HS-27A (cell line): ENCODE data around the gene NOX5.
"Not testable (repeated sequence)": the region's sequence is repeated elsewhere in the genome, so short reads cannot be mapped to it uniquely, and the experiment has no call there.

Experiments
- DNase-seq: peaks from one replicate; pipeline ENCODE4 v3.0.0-alpha.2; 2012; ENCODE audit warnings: low read depth, missing footprints

NOX5 gene, protein sequence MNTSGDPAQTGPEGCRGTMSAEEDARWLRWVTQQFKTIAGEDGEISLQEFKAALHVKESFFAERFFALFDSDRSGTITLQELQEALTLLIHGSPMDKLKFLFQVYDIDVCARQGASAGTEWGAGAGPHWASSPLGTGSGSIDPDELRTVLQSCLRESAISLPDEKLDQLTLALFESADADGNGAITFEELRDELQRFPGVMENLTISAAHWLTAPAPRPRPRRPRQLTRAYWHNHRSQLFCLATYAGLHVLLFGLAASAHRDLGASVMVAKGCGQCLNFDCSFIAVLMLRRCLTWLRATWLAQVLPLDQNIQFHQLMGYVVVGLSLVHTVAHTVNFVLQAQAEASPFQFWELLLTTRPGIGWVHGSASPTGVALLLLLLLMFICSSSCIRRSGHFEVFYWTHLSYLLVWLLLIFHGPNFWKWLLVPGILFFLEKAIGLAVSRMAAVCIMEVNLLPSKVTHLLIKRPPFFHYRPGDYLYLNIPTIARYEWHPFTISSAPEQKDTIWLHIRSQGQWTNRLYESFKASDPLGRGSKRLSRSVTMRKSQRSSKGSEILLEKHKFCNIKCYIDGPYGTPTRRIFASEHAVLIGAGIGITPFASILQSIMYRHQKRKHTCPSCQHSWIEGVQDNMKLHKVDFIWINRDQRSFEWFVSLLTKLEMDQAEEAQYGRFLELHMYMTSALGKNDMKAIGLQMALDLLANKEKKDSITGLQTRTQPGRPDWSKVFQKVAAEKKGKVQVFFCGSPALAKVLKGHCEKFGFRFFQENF

GRCh38 chr15:69014454-69014853, at the start of gene NOX5:
Gene NOX5, plus strand, starts transcription at chr15:69014695. Its CDS starts 41 bp downstream, at chr15:69014736.
- DNase-seq, result no peak

GRCh38 chr15:68966996-68967395, 47.5 kb upstream of the NOX5 start:
- no peak for DNase-seq

GRCh38 chr15:68967948-68968347, 46.5 kb upstream of the NOX5 start:
- no peak for DNase-seq

DNA sequence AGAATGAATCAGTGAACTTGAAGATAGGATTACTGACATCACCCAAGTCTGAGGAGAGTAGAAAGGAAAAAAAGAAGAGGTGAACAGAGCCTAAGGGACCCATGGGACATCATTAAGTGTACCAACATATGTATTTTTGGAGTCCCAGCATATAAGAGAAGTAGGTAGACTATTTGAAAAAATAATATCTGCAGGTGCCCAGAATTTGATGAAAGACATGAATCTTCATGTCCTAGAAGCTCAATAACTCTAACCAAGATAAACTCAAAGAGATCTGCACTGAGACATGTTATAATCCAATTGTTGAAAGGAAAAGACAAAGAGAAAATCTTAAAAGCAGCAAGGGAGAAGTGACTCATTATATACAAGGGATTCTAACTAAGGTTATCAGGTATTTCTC, 45.2 kb upstream of the NOX5 start:
- DNase-seq, result no peak

GRCh38 chr15:68972201-68973065, 42.1 kb upstream of the NOX5 start:
- no peak for DNase-seq

- not testable (repeated sequence) for DNase-seq
Measured at GRCh38 chr15:68975651-68976160, 38.8 kb upstream of the NOX5 start.

DNA sequence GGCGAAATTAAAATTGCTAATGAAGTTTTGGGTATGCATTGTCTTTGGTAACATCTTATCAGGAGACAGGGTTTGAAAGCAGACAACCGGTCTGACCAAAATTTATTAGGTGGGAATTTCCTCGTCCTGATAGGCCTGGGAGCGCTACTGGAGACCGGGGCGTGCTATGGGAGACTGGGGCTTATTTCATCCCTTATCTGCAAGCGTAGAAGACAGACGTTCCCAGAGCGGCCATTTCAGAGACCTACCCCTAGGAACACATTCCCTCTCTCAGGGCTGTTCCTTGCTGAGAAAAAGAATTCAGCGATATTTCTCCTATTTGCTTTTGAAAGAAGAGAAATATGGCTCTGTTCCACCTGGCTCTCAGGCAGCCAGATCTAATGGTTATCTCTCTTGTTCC, 37.1 kb upstream of the NOX5 start:
- not testable (repeated sequence) for DNase-seq

GRCh38 chr15:68979006-68979405, 35.5 kb upstream of the NOX5 start:
- no peak for DNase-seq

DNA sequence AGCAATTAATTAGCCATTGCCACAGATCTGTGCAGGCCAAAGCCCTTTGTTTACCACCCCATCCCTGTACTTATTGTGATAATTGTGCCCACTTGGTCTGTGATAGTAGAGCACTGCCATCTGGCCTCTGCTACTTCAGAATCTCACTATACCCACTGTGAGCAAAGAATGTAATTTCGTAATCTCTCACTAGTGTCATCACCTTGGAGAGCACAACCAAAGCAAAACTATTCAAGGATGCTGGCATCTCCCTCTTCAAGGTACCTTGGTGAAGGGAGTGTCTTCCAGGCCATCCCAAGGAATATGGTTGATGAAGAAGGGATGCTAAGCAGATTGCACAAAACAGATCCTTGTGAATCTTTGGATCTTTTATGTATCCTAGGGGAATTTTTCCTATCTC, 34.7 kb upstream of the NOX5 start:
- DNase-seq, result no peak

DNA sequence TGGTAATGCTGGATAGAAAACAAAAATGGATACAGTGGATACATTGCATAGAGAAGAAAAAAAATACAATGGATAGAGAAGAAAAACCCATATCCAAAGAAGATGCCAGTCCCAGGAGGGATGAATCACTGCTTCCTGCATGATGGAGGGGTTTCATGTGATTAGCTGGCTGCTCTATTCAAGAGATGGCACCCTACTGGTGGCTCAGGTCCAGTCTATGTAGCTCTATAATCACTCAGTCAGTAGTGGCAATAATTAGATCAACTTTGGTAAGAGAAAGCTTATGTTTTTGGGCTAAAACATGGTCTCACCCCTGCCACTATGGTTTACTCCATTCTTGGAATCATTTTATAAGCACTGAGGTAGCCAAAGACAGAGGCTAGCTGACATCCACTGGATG, 33.7 kb upstream of the NOX5 start:
- DNase-seq, result no peak

DNA sequence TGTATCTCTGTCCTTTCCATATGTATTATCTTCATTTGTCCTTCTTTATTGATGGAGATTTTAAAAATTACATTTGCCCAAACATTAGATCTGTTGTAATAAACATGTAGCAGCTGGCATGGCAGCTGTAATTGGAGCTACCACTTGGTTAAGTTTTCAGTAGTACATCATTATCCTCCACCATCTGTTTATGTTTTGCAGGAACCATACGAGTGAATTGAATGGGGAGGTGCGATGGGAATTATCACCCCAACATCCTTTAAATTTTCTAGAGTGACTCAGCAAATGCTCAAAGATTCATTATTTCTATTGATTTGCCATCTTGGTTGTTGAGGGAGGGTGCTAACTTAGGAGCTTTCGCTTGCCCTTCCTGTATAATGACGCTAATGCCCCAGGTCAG, 32.6 kb upstream of the NOX5 start:
- DNase-seq, result no peak

GRCh38 chr15:68982976-68983563, 31.4 kb upstream of the NOX5 start:
- no peak for DNase-seq

- no peak for DNase-seq
Measured at GRCh38 chr15:68983961-68984481, 30.5 kb upstream of the NOX5 start.

GRCh38 chr15:68984586-68984985, 29.9 kb upstream of the NOX5 start:
- no peak for DNase-seq

- no peak for DNase-seq
Measured at GRCh38 chr15:68985361-68985891, 29.1 kb upstream of the NOX5 start.

GRCh38 chr15:68986322-68986721, 28.2 kb upstream of the NOX5 start:
- no peak for DNase-seq

DNA sequence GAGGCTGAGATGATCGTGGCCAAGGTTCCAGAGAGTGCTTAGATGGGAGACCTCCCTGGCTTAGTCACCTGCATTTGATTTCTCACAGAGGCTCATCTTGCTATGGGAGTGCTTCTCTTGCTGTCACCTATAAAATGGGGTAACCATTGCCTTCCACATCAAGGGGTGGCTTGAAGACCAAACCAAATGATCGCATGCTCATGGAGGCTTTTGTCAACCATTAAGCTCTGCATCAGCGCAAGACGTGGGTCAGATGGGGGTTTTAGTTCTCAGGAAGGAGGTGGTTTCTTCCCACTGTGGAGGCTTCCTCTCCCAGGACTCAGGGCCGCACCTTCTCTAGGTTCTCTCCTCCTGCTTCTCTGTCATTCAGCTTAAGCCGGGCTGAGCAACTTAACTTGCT, 27.4 kb upstream of the NOX5 start:
- no peak for DNase-seq

DNA sequence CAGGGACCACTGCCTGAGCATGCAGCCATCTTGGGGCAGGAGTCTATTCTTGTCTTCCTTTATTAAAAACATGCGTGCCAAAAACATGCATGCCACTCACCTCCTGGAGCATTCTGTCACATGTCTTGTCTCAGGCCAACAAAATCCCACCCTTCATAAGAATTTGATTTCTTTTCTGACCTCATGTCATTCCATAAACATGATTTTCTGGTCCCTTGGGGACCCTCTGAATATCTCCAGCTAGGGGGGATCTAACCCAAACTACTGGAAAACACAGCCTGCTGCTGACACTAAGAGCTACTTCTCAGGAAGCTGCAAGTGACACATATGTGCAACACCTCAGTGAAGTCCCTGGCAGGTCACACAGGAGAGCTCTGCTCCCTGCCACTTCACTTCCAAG, 26.8 kb upstream of the NOX5 start:
- no peak for DNase-seq

DNA sequence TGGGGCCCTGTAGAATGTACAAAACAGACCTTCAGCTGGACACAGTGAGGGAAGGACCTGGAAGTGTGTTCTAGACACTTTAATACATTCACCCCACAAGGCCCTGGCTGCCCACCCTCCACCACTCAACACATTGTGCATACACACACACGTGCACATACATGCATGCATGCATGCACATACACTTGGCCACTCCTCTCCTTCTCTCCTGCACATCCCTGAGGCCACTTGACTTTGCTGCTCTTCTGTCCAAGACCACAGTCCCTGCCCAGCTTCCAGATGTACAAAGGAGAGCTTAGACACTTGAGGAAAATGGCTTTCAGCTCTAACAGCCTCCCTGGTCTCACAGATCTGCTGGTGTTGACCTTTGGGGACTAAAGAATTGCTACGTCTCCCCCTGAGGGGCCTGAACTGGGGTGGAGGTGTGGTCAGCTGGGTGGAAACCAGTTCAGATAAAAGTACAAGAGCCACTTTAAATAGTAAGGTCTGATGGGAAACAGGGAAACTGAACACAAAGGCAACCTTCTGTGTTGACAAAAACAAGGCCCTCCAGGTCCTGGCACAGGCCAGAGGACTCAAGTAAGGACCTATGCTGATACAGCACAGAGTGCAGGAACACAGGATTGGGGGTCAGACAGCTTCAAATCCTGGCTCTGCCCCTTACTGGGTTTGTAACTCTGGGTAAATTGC, 24.8 kb upstream of the NOX5 start:
- no peak for DNase-seq

DNA sequence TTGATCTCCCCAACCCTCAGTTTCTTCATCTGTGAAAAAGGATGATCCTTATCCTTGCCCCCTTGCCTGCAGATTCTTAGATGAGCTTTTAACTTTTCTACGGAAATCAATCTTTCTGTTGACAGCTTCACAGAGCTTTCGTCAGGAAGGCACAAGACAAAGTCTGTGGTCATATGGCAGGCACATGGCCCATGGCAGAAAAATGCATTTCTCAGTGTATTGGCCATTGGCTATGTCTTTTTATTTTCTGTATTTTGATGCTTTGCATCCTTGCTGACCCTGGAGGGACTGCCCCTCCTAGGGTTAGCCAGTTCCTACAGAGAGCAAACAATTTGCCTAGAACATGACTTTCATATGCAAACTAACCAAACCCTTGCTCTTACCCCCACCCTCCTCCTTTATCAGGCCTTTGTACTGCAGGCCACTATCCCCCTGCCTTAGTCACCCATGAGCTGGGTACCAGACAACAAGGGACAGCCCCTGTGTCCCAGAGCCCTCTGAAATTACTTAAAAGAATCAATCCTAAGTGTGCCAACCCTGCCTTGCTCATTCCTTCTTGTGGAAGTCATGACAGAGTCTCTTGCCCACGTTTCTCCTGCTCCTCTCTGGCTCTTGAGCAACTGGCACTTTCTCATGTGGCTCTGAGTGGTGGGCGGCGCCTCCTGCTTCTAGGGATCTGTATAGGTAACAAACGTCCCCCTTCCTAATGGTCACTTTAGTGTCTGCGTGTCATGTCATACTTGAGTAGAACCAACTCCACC, 24.1 kb upstream of the NOX5 start:
- DNase-seq, result no peak
